Keratinocyte (primary cell): ENCODE data around the gene MRPL33. TPM values are rescaled to one million over a fixed set of nuclear protein-coding genes. Genes with fewer than 3 reads are reported as not detected.

ENCODE experiments used
- DNase-seq: peaks from one replicate; pipeline ENCODE4 v3.0.0-alpha.2; 2011; ENCODE audit warnings: low read depth, missing footprints, low spot score
- FAIRE-seq: peaks from 2 replicates; lab custom pipeline; 2011; peaks lifted over from hg19 to GRCh38; lab: Jason Lieb, UNC
- H2AFZ ChIP-seq: 2 replicates; pipeline ENCODE4 v1.6.0; 2012; ENCODE audit warnings: low read length, control low read depth, inconsistent platforms; ENCODE audit not compliant: control insufficient read depth
- H3K27ac ChIP-seq: 2 replicates; pipeline ENCODE4 v1.5.1; 2011; ENCODE audit warnings: low read length; ENCODE audit not compliant: control insufficient read depth, insufficient read depth
- H3K27me3 ChIP-seq: 3 replicates; pipeline ENCODE4 v1.6.0; 2011; ENCODE audit warnings: low read length; ENCODE audit not compliant: control insufficient read depth, insufficient read depth; ENCODE audit errors: extremely low read depth
- H3K36me3 ChIP-seq, 2 experiments: 2 replicates in 1 of 2; 3 replicates in 1 of 2; pipeline ENCODE4 v1.5.1; 2011; ENCODE audit warnings: low read length in 2 of 2, mild to moderate bottlenecking in 1 of 2; ENCODE audit not compliant: control insufficient read depth in 2 of 2, insufficient read depth in 2 of 2; ENCODE audit errors: extremely low read depth in 1 of 2
- H3K4me1 ChIP-seq: 3 replicates; pipeline ENCODE4 v1.5.1; 2011; ENCODE audit warnings: low read length; ENCODE audit not compliant: control insufficient read depth, insufficient read depth; ENCODE audit errors: extremely low read depth
- H3K4me2 ChIP-seq: 3 replicates; pipeline ENCODE4 v1.6.0; 2011; ENCODE audit warnings: low read depth, low read length; ENCODE audit not compliant: control insufficient read depth, insufficient read depth; ENCODE audit errors: extremely low read depth
- H3K4me3 ChIP-seq, 3 experiments: fragments of 200-600 bp in 1 of 3; sonication (generic) in 1 of 3; 2 replicates in 2 of 3; 3 replicates in 1 of 3; pipeline ENCODE4 v1.5.1; 2011 to 2016; ENCODE audit warnings: low read length in 3 of 3, mild to moderate bottlenecking in 3 of 3, control low read depth in 2 of 3, inconsistent platforms in 1 of 3, low read depth in 1 of 3, mixed read lengths in 1 of 3, mixed run types in 1 of 3, moderate library complexity in 1 of 3; ENCODE audit not compliant: control insufficient read depth in 2 of 3, insufficient read depth in 2 of 3; ENCODE audit errors: extremely low read depth in 1 of 3
- H3K79me2 ChIP-seq: 2 replicates; pipeline ENCODE4 v1.6.0; 2012; ENCODE audit warnings: low read length; ENCODE audit not compliant: control insufficient read depth, insufficient read depth
- H3K9ac ChIP-seq: 3 replicates; pipeline ENCODE4 v1.6.0; 2011; ENCODE audit warnings: low read length; ENCODE audit not compliant: control insufficient read depth, insufficient read depth; ENCODE audit errors: extremely low read depth
- H3K9me1 ChIP-seq: 3 replicates; pipeline ENCODE4 v1.6.0; 2011; ENCODE audit warnings: low read length; ENCODE audit not compliant: control insufficient read depth, insufficient read depth; ENCODE audit errors: extremely low read depth
- H3K9me3 ChIP-seq: 2 replicates; pipeline ENCODE4 v1.5.1; 2012; ENCODE audit warnings: low read depth, low read length; ENCODE audit not compliant: control insufficient read depth
- H4K20me1 ChIP-seq: 3 replicates; pipeline ENCODE4 v1.6.0; 2011; ENCODE audit warnings: low read length; ENCODE audit not compliant: control insufficient read depth, insufficient read depth; ENCODE audit errors: extremely low read depth
- CTCF ChIP-seq, 3 experiments: IDR thresholded peaks in 1 of 3; conservative IDR thresholded peaks in 1 of 3; optimal IDR thresholded peaks in 1 of 3; 2 replicates in 2 of 3; 3 replicates in 1 of 3; pipeline versions ENCODE3 to v1.5.1; 2011; ENCODE audit warnings: low read length in 3 of 3, mild to moderate bottlenecking in 3 of 3, moderate library complexity in 2 of 3, control low read depth in 1 of 3, inconsistent platforms in 1 of 3; ENCODE audit not compliant: insufficient read depth in 2 of 3; ENCODE audit errors: extremely low read depth in 1 of 3
- EZH2 ChIP-seq: IDR thresholded peaks from one replicate; pipeline ENCODE4 v1.6.1; 2012; ENCODE audit warnings: inconsistent platforms, mild to moderate bottlenecking, low read length, moderate library complexity
- dilution Hi-C: fragments of 300-500 bp; cut with MboI; formaldehyde crosslinking; loops from one replicate; pipeline ENCODE4 v1.7.0; 2020; ENCODE audit warnings: low sequenced_read_pairs; ENCODE audit not compliant: extremely low pct_ligation_motif_present
- polyA plus RNA-seq, 5 experiments: library from polyadenylated mRNA; depleted of rRNA in 3 of 5; stranded (reverse) in 3 of 5; stranded (forward) in 1 of 5; unstranded in 1 of 5; fragments of >200 nt; gene quantifications; 1 replicate in 1 of 5; 2 replicates in 3 of 5; 3 replicates in 1 of 5; pipeline versions ENCODE4 v1.2.1 to v1.2.3, GENCODE V29; 2011 to 2012; ENCODE audit warnings: missing spikeins in 2 of 5, low read depth in 1 of 5, low replicate concordance in 1 of 5

The MRPL33 gene
- polyA plus RNA-seq, 1 donor (not counting 4 experiments of a cell fraction or from before 2014, with no cell fraction given), result 110 TPM

- TF ChIP-seq EZH2, result no peak
- no peak for TF ChIP-seq CTCF (optimal IDR thresholded peaks at IDR 0.05 in 1 of 3, IDR thresholded peaks at IDR 0.05 in 1 of 3, conservative IDR thresholded peaks at IDR 0.05 in 1 of 3; ENCODE audit: extremely low read depth in 1 of 3, insufficient read depth in 2 of 3, low read length in 3 of 3)
- Histone ChIP-seq H3K27me3 (no peaks in the 10 kb centered on the region), H3K4me3 (no peak overlapping the region), H4K20me1 (no peaks in the 10 kb centered on the region), H3K27ac (no peak overlapping the region), H3K36me3 (no peaks in the 10 kb centered on the region), H3K9ac (no peak overlapping the region), H3K4me1 (peaks cover 43% of the 10 kb centered on the region), H3K4me2 (no peak overlapping the region), H3K79me2 (no peaks in the 10 kb centered on the region), H3K9me3 (no peaks in the 10 kb centered on the region), H3K9me1 (no peaks in the 10 kb centered on the region), H2AFZ (no peak overlapping the region)
- dilution Hi-C loops, result no loop called here
- no peak for DNase-seq
- FAIRE-seq, result no peak
These were observed 25.6 kb downstream of the MRPL33 start for GRCh38 chr2:27796791-27797765.

GRCh38 chr2:27797841-27798240 lies 26.3 kb downstream of the MRPL33 start:
- Histone ChIP-seq H2AFZ (no peak overlapping the region), H3K4me1 (peaks cover 38% of the 10 kb centered on the region), H3K27me3 (no peaks in the 10 kb centered on the region), H3K4me3 (no peak overlapping the region), H3K9me3 (no peaks in the 10 kb centered on the region), H3K9ac (no peak overlapping the region), H3K79me2 (no peaks in the 10 kb centered on the region), H3K36me3 (no peaks in the 10 kb centered on the region), H3K9me1 (no peaks in the 10 kb centered on the region), H3K27ac (peak overlapping the region; percentile 80), H4K20me1 (no peaks in the 10 kb centered on the region), H3K4me2 (no peak overlapping the region)
- dilution Hi-C loops, result no loop called here
- DNase-seq, result no peak
- TF ChIP-seq CTCF (optimal IDR thresholded peaks at IDR 0.05 in 1 of 3, IDR thresholded peaks at IDR 0.05 in 1 of 3, conservative IDR thresholded peaks at IDR 0.05 in 1 of 3; ENCODE audit: extremely low read depth in 1 of 3, insufficient read depth in 2 of 3, low read length in 3 of 3), result no peak
- no peak for TF ChIP-seq EZH2
- FAIRE-seq, result no peak
